GM12865 (cell line): ENCODE data around the gene ZNF488.

Experiments used
- DNase-seq: peaks from one replicate; pipeline ENCODE4 v3.0.0; 2010; ENCODE audit warnings: low read depth
- H3K4me3 ChIP-seq: 2 replicates; pipeline ENCODE4 v1.5.1; 2011; ENCODE audit warnings: mild to moderate bottlenecking, low read depth, low read length, control low read depth
- TF ChIP-seq, protein P1 (sequence below): IDR thresholded peaks from 2 replicates; pipeline ENCODE4 v1.5.1; 2011; ENCODE audit warnings: low read length, control low read depth, low read depth, inconsistent platforms; ENCODE audit not compliant: insufficient read depth; ENCODE audit errors: missing control alignments

ZNF488 gene

DNA sequence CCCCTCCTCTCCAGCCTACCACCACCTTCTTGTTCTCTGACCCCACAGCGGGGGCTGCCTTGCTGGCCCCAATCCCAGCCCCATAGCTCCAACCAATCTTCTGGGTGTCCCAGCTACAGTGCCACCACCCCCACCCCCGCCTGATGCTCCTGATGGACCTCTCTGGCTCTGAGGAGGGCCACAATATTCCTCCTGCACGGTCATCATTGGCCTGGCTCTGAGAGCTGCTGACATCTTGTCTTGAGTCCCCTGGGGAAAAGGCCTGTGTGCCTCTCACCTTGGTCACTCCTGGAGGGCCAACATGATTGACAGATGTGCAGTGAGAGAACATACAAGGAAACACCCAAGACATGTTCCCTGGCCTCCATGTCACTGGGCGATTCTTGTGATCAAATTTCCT, 54.2 kb downstream of the ZNF488 start:
- no peak for DNase-seq
- no peak overlapping the region for H3K4me3 ChIP-seq
- TF ChIP-seq, protein P1, sequence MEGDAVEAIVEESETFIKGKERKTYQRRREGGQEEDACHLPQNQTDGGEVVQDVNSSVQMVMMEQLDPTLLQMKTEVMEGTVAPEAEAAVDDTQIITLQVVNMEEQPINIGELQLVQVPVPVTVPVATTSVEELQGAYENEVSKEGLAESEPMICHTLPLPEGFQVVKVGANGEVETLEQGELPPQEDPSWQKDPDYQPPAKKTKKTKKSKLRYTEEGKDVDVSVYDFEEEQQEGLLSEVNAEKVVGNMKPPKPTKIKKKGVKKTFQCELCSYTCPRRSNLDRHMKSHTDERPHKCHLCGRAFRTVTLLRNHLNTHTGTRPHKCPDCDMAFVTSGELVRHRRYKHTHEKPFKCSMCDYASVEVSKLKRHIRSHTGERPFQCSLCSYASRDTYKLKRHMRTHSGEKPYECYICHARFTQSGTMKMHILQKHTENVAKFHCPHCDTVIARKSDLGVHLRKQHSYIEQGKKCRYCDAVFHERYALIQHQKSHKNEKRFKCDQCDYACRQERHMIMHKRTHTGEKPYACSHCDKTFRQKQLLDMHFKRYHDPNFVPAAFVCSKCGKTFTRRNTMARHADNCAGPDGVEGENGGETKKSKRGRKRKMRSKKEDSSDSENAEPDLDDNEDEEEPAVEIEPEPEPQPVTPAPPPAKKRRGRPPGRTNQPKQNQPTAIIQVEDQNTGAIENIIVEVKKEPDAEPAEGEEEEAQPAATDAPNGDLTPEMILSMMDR, result no peak

DNA sequence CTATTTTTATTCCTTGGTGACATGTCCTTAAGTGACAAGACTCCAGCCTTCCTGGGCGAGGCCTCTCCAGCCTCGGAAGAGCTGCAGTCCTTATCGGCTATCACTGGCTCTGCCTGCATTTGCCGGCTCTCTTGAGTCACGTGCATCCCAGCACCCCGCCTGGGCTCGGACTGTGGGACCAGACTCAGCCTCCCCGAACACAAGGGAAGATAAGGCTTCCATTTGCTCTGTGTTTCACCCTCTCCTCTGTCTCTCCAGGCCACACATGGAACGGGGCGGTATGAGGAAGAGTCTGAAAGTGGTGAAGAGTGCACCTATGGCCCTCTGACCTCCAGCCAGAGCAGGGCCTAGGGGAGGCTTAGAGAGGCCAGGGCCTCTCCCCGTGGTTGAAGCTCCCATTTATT, 57.2 kb downstream of the ZNF488 start:
- TF ChIP-seq, protein P1, result no peak
- no peak overlapping the region for H3K4me3 ChIP-seq
- no peak for DNase-seq

DNA sequence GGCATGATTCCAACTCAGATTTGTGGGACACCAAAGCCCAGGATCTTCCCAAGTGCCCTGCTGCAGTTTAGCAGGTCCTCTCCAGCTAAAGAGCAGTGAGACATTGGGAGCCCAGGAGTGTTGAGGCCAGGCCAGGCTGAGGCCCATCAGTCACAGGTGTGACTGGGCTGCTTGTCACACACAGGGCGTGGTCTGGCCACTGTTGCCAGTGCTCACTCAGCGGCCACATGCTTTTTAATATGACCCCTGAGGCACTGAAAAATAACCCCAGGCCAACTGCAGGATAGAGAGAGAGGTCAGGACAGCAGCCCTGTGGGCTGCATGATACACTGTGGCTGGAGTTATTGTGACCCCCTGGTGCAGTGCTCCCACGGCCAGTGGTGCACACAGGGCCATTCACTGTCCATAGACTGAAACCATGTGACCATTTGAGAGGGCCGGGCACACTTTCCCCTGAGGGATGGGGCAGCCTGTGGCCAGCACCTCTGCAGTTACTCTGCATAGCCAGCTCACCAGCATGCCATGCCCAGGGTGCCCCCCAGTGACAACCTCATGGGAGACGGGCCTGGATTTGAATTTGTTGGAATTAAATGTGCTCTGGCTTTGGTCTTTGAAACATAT, 57.7 kb downstream of the ZNF488 start:
- TF ChIP-seq, protein P1, result no peak
- no peak for DNase-seq
- no peak overlapping the region for H3K4me3 ChIP-seq

DNA sequence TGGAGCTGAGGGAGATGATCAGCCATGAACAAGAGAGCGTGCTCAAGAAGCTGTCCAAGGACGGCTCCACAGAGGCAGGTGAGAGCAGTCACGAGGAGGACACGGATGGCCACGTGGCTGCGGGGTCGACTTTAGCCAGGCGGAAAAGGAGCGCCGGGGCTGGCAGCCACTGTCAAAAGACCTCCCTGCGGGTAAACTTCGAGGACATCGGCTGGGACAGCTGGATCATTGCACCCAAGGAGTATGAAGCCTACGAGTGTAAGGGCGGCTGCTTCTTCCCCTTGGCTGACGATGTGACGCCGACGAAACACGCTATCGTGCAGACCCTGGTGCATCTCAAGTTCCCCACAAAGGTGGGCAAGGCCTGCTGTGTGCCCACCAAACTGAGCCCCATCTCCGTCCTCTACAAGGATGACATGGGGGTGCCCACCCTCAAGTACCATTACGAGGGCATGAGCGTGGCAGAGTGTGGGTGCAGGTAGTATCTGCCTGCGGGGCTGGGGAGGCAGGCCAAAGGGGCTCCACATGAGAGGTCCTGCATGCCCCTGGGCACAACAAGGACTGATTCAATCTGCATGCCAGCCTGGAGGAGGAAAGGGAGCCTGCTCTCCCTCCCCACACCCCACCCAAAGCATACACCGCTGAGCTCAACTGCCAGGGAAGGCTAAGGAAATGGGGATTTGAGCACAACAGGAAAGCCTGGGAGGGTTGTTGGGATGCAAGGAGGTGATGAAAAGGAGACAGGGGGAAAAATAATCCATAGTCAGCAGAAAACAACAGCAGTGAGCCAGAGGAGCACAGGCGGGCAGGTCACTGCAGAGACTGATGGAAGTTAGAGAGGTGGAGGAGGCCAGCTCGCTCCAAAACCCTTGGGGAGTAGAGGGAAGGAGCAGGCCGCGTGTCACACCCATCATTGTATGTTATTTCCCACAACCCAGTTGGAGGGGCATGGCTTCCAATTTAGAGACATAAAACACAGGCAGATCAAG, 58.5 kb downstream of the ZNF488 start:
- no peak for DNase-seq
- TF ChIP-seq, protein P1, result no peak
- H3K4me3 ChIP-seq, result no peak overlapping the region

DNA sequence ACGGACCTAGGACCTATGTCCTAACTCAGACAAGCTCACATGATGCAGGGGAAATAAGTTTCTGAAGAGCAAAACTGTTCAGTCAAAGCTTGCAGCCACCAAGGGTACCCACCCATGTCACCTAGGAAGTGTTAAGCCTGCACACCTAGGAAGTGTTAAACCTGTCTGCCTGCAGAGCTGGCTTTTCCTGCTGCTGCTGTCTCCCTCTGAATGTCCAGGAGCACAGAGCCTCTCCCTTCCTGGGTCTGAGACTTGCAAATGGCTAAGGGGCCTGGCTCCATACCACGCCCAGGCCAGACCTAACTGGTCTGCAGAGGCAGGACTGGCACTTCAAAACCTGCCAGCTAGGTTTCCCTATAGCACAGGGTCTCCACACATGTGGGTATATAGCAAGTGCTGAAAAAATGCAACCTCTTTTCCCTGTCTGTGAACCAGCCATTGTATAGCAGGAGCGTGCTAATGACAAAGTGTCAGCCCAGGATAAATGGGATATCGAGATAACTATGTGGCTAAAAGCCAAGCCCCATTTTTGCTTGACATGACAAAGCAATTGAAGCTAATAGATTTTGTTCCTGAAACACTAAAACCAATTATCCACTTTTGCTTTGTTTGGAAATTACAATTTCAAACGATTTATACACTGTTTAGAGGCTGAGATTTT, 60.3 kb downstream of the ZNF488 start:
- TF ChIP-seq, protein P1, result no peak
- DNase-seq, result no peak
- H3K4me3 ChIP-seq, result no peak overlapping the region

DNA sequence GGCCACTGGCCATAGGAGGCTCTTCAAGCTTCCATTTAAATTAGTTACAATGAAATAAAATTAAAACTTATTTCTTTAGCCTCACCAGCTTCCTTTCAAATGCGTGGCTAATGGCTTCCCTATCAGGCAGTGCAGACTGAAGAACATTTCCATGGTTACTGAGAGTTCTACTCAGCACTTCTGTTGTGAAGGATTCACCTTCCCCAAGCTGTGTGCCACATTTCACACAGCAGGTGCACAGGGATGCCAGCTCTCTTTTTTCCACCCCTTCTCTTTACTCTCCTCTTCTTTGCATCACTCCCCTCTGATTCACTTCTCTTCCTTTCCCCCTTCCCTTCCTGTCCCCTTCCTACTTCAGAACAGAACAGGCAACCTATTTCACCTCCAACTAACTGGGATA, 61.0 kb downstream of the ZNF488 start:
- H3K4me3 ChIP-seq, result no peak overlapping the region
- no peak for DNase-seq
- TF ChIP-seq, protein P1, result no peak
